ENCODE results near the gene CFP. TPM values are rescaled to one million over a fixed set of nuclear protein-coding genes. Genes with fewer than 3 reads are reported as not detected.

CFP gene
- total RNA-seq, 2 donors from 2014 or later, result 13.1 to 18.9 TPM

DNA sequence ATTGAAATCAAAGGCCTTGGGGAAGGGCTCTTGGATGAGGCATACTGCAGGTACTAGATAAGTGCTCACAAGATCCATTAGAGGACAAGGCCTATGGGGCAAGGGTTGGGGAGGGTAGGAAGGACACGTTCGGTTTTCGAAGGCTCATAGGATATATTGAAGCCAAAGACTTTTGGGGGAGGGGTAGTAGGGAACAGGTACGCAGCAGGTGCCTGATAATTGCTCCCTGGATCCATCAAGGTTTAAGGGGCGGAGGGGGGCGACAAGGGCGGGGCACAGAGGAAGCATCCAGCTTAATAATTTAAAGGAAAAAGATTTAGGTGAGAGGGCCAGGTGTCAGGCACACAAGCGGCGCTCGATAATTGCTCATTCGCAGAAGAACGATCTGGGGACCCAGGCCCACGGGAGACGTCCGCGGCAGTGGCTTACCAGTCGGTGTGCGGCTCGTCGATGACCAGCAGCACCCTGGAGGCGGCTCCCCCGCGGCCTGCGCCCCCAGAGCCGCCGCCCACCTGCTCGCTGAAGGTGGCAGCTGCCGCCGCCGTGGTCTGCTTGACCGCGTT is 10.7 kb downstream of the CFP start:
- H3K36me3 ChIP-seq, result no peaks in the 10 kb centered on the region
- peak overlapping the region; percentile 62 for H3K4me3 ChIP-seq
- TF ChIP-seq, protein P1, sequence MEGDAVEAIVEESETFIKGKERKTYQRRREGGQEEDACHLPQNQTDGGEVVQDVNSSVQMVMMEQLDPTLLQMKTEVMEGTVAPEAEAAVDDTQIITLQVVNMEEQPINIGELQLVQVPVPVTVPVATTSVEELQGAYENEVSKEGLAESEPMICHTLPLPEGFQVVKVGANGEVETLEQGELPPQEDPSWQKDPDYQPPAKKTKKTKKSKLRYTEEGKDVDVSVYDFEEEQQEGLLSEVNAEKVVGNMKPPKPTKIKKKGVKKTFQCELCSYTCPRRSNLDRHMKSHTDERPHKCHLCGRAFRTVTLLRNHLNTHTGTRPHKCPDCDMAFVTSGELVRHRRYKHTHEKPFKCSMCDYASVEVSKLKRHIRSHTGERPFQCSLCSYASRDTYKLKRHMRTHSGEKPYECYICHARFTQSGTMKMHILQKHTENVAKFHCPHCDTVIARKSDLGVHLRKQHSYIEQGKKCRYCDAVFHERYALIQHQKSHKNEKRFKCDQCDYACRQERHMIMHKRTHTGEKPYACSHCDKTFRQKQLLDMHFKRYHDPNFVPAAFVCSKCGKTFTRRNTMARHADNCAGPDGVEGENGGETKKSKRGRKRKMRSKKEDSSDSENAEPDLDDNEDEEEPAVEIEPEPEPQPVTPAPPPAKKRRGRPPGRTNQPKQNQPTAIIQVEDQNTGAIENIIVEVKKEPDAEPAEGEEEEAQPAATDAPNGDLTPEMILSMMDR (IDR thresholded peaks at IDR 0.05), result no peak
- ATAC-seq (ENCODE audit: insufficient number of reproducible peaks, low FRiP score, low read depth), result no peak
- no peaks in the 10 kb centered on the region for H3K4me1 ChIP-seq (ENCODE audit: control insufficient read depth in 1 of 2, low read depth in 2 of 2)
- DNase-seq (ENCODE audit: low spot score), result no peak
- no peaks in the 10 kb centered on the region for H3K27me3 ChIP-seq (replicated peaks; ENCODE audit: insufficient read depth)
- no peak overlapping the region for H3K27ac ChIP-seq
- no peaks in the 10 kb centered on the region for H3K9me3 ChIP-seq

- TF ChIP-seq, protein P1 (IDR thresholded peaks at IDR 0.05), result no peak
- Histone ChIP-seq H3K36me3 (no peaks in the 10 kb centered on the region), H3K9me3 (no peaks in the 10 kb centered on the region), H3K27ac (no peak overlapping the region), H3K4me3 (no peak overlapping the region), H3K27me3 (replicated peaks; ENCODE audit: insufficient read depth) (no peaks in the 10 kb centered on the region), H3K4me1 (ENCODE audit: control insufficient read depth in 1 of 2, low read depth in 2 of 2) (no peaks in the 10 kb centered on the region)
- ATAC-seq (ENCODE audit: insufficient number of reproducible peaks, low FRiP score, low read depth) (no peak), DNase-seq (ENCODE audit: low spot score) (no peak)
Observed at GRCh38 chrX:47614618-47615017, 15.1 kb downstream of the CFP start.

GRCh38 chrX:47613082-47613481 is 16.6 kb downstream of the CFP start:
- DNase-seq (ENCODE audit: low spot score) (no peak), ATAC-seq (ENCODE audit: insufficient number of reproducible peaks, low FRiP score, low read depth) (no peak)
- no peaks in the 10 kb centered on the region for H3K36me3 ChIP-seq
- no peak overlapping the region for H3K27ac ChIP-seq
- TF ChIP-seq, protein P1 (IDR thresholded peaks at IDR 0.05), result no peak
- H3K9me3 ChIP-seq, result no peaks in the 10 kb centered on the region
- no peak overlapping the region for H3K4me3 ChIP-seq
- H3K4me1 ChIP-seq (ENCODE audit: control insufficient read depth in 1 of 2, low read depth in 2 of 2), result no peaks in the 10 kb centered on the region
- no peaks in the 10 kb centered on the region for H3K27me3 ChIP-seq (replicated peaks; ENCODE audit: insufficient read depth)

- H3K4me1 ChIP-seq (ENCODE audit: control insufficient read depth in 1 of 2, low read depth in 2 of 2), result no peaks in the 10 kb centered on the region
- TF ChIP-seq, protein P1 (IDR thresholded peaks at IDR 0.05), result no peak
- DNase-seq (ENCODE audit: low spot score), result no peak
- H3K27ac ChIP-seq, result no peak overlapping the region
- no peaks in the 10 kb centered on the region for H3K27me3 ChIP-seq (replicated peaks; ENCODE audit: insufficient read depth)
- no peak for ATAC-seq (ENCODE audit: insufficient number of reproducible peaks, low FRiP score, low read depth)
- H3K9me3 ChIP-seq, result no peaks in the 10 kb centered on the region
- no peak overlapping the region for H3K4me3 ChIP-seq
- H3K36me3 ChIP-seq, result no peaks in the 10 kb centered on the region
Observed at GRCh38 chrX:47612418-47612817, 17.3 kb downstream of the CFP start.

DNA sequence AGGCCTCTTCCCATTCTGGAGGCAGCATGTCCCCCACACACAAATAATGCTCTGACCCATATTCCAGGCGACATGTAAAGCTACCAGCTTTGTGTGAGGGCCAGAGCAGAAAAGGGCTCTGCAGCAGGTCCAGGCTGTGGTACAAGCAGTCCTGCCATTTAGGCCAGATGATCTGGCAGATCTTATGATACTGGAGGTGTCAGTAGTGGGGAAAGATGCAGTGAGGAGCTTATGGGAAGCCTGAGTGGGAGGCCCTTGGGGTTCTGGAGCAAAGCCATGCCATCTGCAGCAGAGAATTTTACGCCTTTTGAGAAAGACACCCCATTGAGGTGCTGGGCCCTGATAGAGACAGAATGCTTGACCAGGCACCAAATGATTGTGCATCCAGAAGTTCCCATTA is 17.8 kb downstream of the CFP start:
- Histone ChIP-seq H3K27ac (no peak overlapping the region), H3K4me3 (no peak overlapping the region), H3K4me1 (ENCODE audit: control insufficient read depth in 1 of 2, low read depth in 2 of 2) (no peaks in the 10 kb centered on the region), H3K9me3 (no peaks in the 10 kb centered on the region), H3K27me3 (replicated peaks; ENCODE audit: insufficient read depth) (no peaks in the 10 kb centered on the region), H3K36me3 (no peaks in the 10 kb centered on the region)
- no peak for ATAC-seq (ENCODE audit: insufficient number of reproducible peaks, low FRiP score, low read depth)
- TF ChIP-seq, protein P1 (IDR thresholded peaks at IDR 0.05), result no peak
- no peak for DNase-seq (ENCODE audit: low spot score)
